ENCODE measurements around the gene TAS2R31. TPM values are rescaled to one million over a fixed set of nuclear protein-coding genes. Genes with fewer than 3 reads are reported as not detected.

The TAS2R31 gene
- total RNA-seq, 1 donor from 2014 or later, result 13.2 TPM

GRCh38 chr12:11007608-11008007, 23.6 kb downstream of the TAS2R31 start:
- H3K9me3 Mint-ChIP-seq, result no peaks in the 10 kb centered on the region
- Histone ChIP-seq H3K27ac (no peak overlapping the region), H3K79me2 (ENCODE audit: low read depth) (no peaks in the 10 kb centered on the region), H3K9me3 (ENCODE audit: low read depth) (no peaks in the 10 kb centered on the region), H4K20me1 (ENCODE audit: low read depth) (no peaks in the 10 kb centered on the region), H3K4me2 (no peak overlapping the region), H3F3A (ENCODE audit: low read depth) (peaks cover 3% of the 10 kb centered on the region), H3K4me3 (no peak overlapping the region), H2AFZ (replicated peaks) (no peak overlapping the region), H3K9ac (no peak overlapping the region), H3K4me1 (no peaks in the 10 kb centered on the region), H3K27me3 (no peaks in the 10 kb centered on the region), H3K36me3 (no peaks in the 10 kb centered on the region)
- no peaks in the 10 kb centered on the region for H3K4me1 Mint-ChIP-seq
- no peak for DNase-seq (ENCODE audit: low spot score)
- TF ChIP-seq CTCF (IDR thresholded peaks at IDR 0.05), result no peak
- no peak for TF ChIP-seq EZH2 (IDR thresholded peaks at IDR 0.05)
- TF ChIP-seq EZH2phosphoT487 (IDR thresholded peaks at IDR 0.05), result no peak
- peaks cover under 1% of the 10 kb centered on the region for H3K27me3 Mint-ChIP-seq (ENCODE audit: insufficient read depth, low read depth)
- H3K36me3 Mint-ChIP-seq, result peaks cover 2% of the 10 kb centered on the region
- H3K27ac Mint-ChIP-seq, result no peak overlapping the region
- H3K4me3 Mint-ChIP-seq, result no peak overlapping the region

GRCh38 chr12:10998204-10998603, 33.0 kb downstream of the TAS2R31 start, which contains the start of gene TAS2R20:
TAS2R20 (minus strand) TSS chr12:10998304; CDS start chr12:10997875, 429 bp downstream.
- Histone ChIP-seq H4K20me1 (ENCODE audit: low read depth) (no peaks in the 10 kb centered on the region), H3K4me3 (no peak within 1 kb of the TSS), H2AFZ (replicated peaks) (no peak within 1 kb of the TSS), H3F3A (ENCODE audit: low read depth) (no peaks in the 10 kb centered on the region), H3K36me3 (peaks cover 8% of the 10 kb centered on the region), H3K79me2 (ENCODE audit: low read depth) (no peaks in the 10 kb centered on the region), H3K27me3 (no peaks in the 10 kb centered on the region), H3K4me1 (no peaks in the 10 kb centered on the region), H3K9ac (no peak within 1 kb of the TSS), H3K9me3 (ENCODE audit: low read depth) (peaks cover 9% of the 10 kb centered on the region), H3K27ac (no peak within 1 kb of the TSS), H3K4me2 (no peak within 1 kb of the TSS)
- TF ChIP-seq EZH2phosphoT487 (IDR thresholded peaks at IDR 0.05) (no peak), CTCF (IDR thresholded peaks at IDR 0.05) (no peak), EZH2 (IDR thresholded peaks at IDR 0.05) (no peak)
- H3K36me3 Mint-ChIP-seq, result peaks cover 10% of the 10 kb centered on the region
- no peak for DNase-seq (ENCODE audit: low spot score)
- no peaks in the 10 kb centered on the region for H3K4me1 Mint-ChIP-seq
- no peak within 1 kb of the TSS for H3K4me3 Mint-ChIP-seq
- H3K9me3 Mint-ChIP-seq, result peaks cover 4% of the 10 kb centered on the region
- H3K27ac Mint-ChIP-seq, result no peak within 1 kb of the TSS
- no peaks in the 10 kb centered on the region for H3K27me3 Mint-ChIP-seq (ENCODE audit: insufficient read depth, low read depth)

GRCh38 chr12:10994307-10994706, 36.9 kb downstream of the TAS2R31 start:
- Mint-ChIP-seq H3K27ac (no peak overlapping the region), H3K27me3 (ENCODE audit: insufficient read depth, low read depth) (no peaks in the 10 kb centered on the region), H3K4me3 (no peak overlapping the region), H3K36me3 (peaks cover 19% of the 10 kb centered on the region), H3K9me3 (peaks cover 7% of the 10 kb centered on the region), H3K4me1 (no peaks in the 10 kb centered on the region)
- H3K36me3 ChIP-seq, result peaks cover 5% of the 10 kb centered on the region
- TF ChIP-seq CTCF (IDR thresholded peaks at IDR 0.05), result no peak
- TF ChIP-seq EZH2phosphoT487 (IDR thresholded peaks at IDR 0.05), result no peak
- TF ChIP-seq EZH2 (IDR thresholded peaks at IDR 0.05), result no peak
- H3K27ac ChIP-seq, result no peak overlapping the region
- H3K27me3 ChIP-seq, result no peaks in the 10 kb centered on the region
- no peaks in the 10 kb centered on the region for H3K9me3 ChIP-seq (ENCODE audit: low read depth)
- no peak overlapping the region for H3K9ac ChIP-seq
- no peaks in the 10 kb centered on the region for H3K4me1 ChIP-seq
- H3K4me3 ChIP-seq, result no peak overlapping the region
- no peaks in the 10 kb centered on the region for H3F3A ChIP-seq (ENCODE audit: low read depth)
- no peaks in the 10 kb centered on the region for H4K20me1 ChIP-seq (ENCODE audit: low read depth)
- H2AFZ ChIP-seq (replicated peaks), result no peak overlapping the region
- no peak overlapping the region for H3K4me2 ChIP-seq
- DNase-seq (ENCODE audit: low spot score), result no peak
- no peaks in the 10 kb centered on the region for H3K79me2 ChIP-seq (ENCODE audit: low read depth)

All from neural progenitor cell (in vitro differentiated cells).